Heart right ventricle (tissue), 16 donors: Measurements from ENCODE around the gene MAFB. TPM values are rescaled to one million over a fixed set of nuclear protein-coding genes. Genes with fewer than 3 reads are reported as not detected.
A peak's percentile ranks its signal among the peaks of the same experiment; 100 is the strongest.

Source experiments
- ATAC-seq, 8 donors: fragments of 200-7000 bp; cut with Tn5 transposase; one replicate each; pipeline ENCODE4 v1.9.1; 2020; ENCODE audit warnings: mild to moderate bottlenecking in 8 of 8, moderate library complexity in 8 of 8, moderate number of reproducible peaks in 1 of 8
- DNase-seq, 2 donors: peaks; one replicate each; pipeline ENCODE4 v3.0.0-alpha.2; 2020
- H3K27ac ChIP-seq, 10 donors: fragments of 200-600 bp; sonication (generic) in 2 of 10; one replicate each; pipeline versions ENCODE4 v1.5.0 to v1.8.0; 2020 to 2022; ENCODE audit warnings: mild to moderate bottlenecking in 3 of 10
- H3K27me3 ChIP-seq, 7 donors: fragments of 200-600 bp; one replicate each; pipeline ENCODE4 v1.8.0; 2021 to 2022; ENCODE audit warnings: mild to moderate bottlenecking in 2 of 7
- H3K36me3 ChIP-seq, 9 donors: fragments of 200-600 bp; sonication (generic) in 1 of 9; one replicate each; pipeline versions ENCODE4 v1.5.0 to v1.8.0; 2020 to 2022; ENCODE audit warnings: mild to moderate bottlenecking in 2 of 9
- H3K4me1 ChIP-seq, 9 donors: fragments of 200-600 bp; sonication (generic) in 1 of 9; one replicate each; pipeline versions ENCODE4 v1.5.0 to v1.8.0; 2020 to 2022; ENCODE audit warnings: mild to moderate bottlenecking in 4 of 9
- H3K4me3 ChIP-seq, 10 donors: fragments of 200-600 bp; sonication (generic) in 2 of 10; one replicate each; pipeline versions ENCODE4 v1.5.0 to v1.8.0; 2020 to 2022; ENCODE audit warnings: mild to moderate bottlenecking in 7 of 10, moderate library complexity in 2 of 10
- H3K9me3 ChIP-seq, 11 donors: fragments of 200-600 bp in 10 of 11; sonication (generic) in 2 of 11; one replicate each; pipeline versions ENCODE4 v1.5.0 to v1.8.0; 2013 to 2022; ENCODE audit warnings: mild to moderate bottlenecking in 2 of 11, control low read depth in 1 of 11, moderate library complexity in 1 of 11
- CTCF ChIP-seq, 9 donors: fragments of 200-600 bp; sonication (generic) in 2 of 9; IDR thresholded peaks; one replicate each; pipeline versions ENCODE4 v1.5.0 to v1.8.0; 2021 to 2022; ENCODE audit warnings: antibody characterized with exemption in 9 of 9, mild to moderate bottlenecking in 5 of 9, moderate library complexity in 1 of 9
- WGBS, 2 donors: extraction: QIAGEN DNeasy Blood & Tissue Kit; methylation state at CpG; one replicate each; pipeline ENCODE4 v1.1.7; 2013; ENCODE audit warnings: inconsistent platforms in 1 of 2; 5-methylcytosine and 5-hydroxymethylcytosine counted together
- intact Hi-C, 10 donors: fragments of 100-400 bp; cut with DNase I; formaldehyde crosslinking; loops; one replicate each; pipeline versions ENCODE4 v1.11.1 to v1.14.2; 2022
- polyA plus RNA-seq, 2 donors: library from polyadenylated mRNA; stranded (reverse); fragments of 200-250 nt; gene quantifications; one replicate each; pipeline ENCODE4 v1.2.3, GENCODE V29; 2013
- total RNA-seq, 10 donors: library from RNA; stranded (reverse); fragmentation: NEBNext Ultra II Directional in 3 of 10; extraction: Animal tissue kit (Norgen Biotek cat#: 25700) in 3 of 10; gene quantifications; one replicate each; pipeline versions ENCODE4 v1.2.1 to v1.2.4, GENCODE V29; 2021 to 2023
- donor health status: Arrhythmogenic right ventricular cardiomyopathy.
- donor health status: ischemic (EF 13 %, LVEDD 7.1; RV severe dilation, severe dysfunction).
- donor health status: healthy with polysubstance abuse.
- donor health status: DM: no; HTN: yes; CAD: no.
- donor health status: DM: no; HTN: no; CAD: no.
- donor health status: ischemic (EF 25% LVEDD 6.9; RV normal size, moderate dysfunction).
- donor health status: ischemic (EF 25% LVEDD 5.7; RV mildly dilated, moderate dysfunction).
- donor health status: healthy.
- donor health status: DM: yes; HTN: yes; CAD: no.
- donor health status: Ischemic cardiomyopathy.
- donor health status: ischemic (EF 35%, LVEDD 5.7; RV mildly dilated, moderate dysfunction).
- donor health status: nonischemic (EF 11% LVEDD 7.7; RV severe dilation, severe dysfunction).
- donor health status: DM: yes; HTN: yes; CAD: no.
- donor health status: PGD.
- donor health status: ischemic (EF 29% LVEDD 5.4; RV normal size, mild dysfunction).
- donor health status: nonischemic (EF 23%, LVEDD 6.1; RV moderate dilation, normal function).

MAFB gene
- total and polyA plus RNA-seq, 12 donors: 3.2 to 32.0 (median 5.8) TPM

- H3K9me3 ChIP-seq: no peaks in the 10 kb centered on the region
- no peaks in the 10 kb centered on the region for H3K36me3 ChIP-seq
- no peaks in the 10 kb centered on the region for H3K4me1 ChIP-seq
- WGBS, 2 donors: 96 to 99% methylated on average over 2 of the region's 2 CpGs
- no peak for TF ChIP-seq CTCF (IDR thresholded peaks at IDR 0.05)
- DNase-seq (no peak), ATAC-seq (no peak)
- H3K27me3 ChIP-seq: peaks cover 0 to 13% (median 0%) of the 10 kb centered on the region in 7 donors
- H3K27ac ChIP-seq: no peak overlapping the region
- no peak overlapping the region for H3K4me3 ChIP-seq
- intact Hi-C loops: no loop called here
Observed at GRCh38 chr20:40670253-40670652, 18.8 kb downstream of the MAFB start.

- Histone ChIP-seq H3K9me3 (no peaks in the 10 kb centered on the region), H3K36me3 (no peaks in the 10 kb centered on the region), H3K4me1 (no peaks in the 10 kb centered on the region), H3K4me3 (no peak overlapping the region), H3K27me3 (peaks cover 0 to 12% (median 0%) of the 10 kb centered on the region in 7 donors), H3K27ac (no peak overlapping the region)
- ATAC-seq (peak; percentile 42 to 88 (median 72)), DNase-seq (peak in 1 of 2 donors; percentile 33)
- intact Hi-C loops: no loop called here
- no peak for TF ChIP-seq CTCF (IDR thresholded peaks at IDR 0.05)
- WGBS, 2 donors: 84 to 90% methylated on average over 3 of the region's 3 CpGs
Observed at GRCh38 chr20:40669692-40670091, 19.3 kb downstream of the MAFB start.

- Histone ChIP-seq H3K27ac (no peak overlapping the region), H3K4me1 (no peaks in the 10 kb centered on the region), H3K27me3 (peaks cover 0 to 2% (median 0%) of the 10 kb centered on the region in 7 donors), H3K36me3 (no peaks in the 10 kb centered on the region), H3K9me3 (no peaks in the 10 kb centered on the region), H3K4me3 (no peak overlapping the region)
- WGBS, 2 donors: 81 to 88% methylated on average over 7 of the region's 7 CpGs
- intact Hi-C loops: no loop called here
- DNase-seq (no peak), ATAC-seq (no peak)
- TF ChIP-seq CTCF (IDR thresholded peaks at IDR 0.05): no peak
Observed at GRCh38 chr20:40668449-40669228, 20.4 kb downstream of the MAFB start.

- Histone ChIP-seq H3K27ac (no peak overlapping the region), H3K9me3 (no peaks in the 10 kb centered on the region), H3K27me3 (no peaks in the 10 kb centered on the region), H3K36me3 (no peaks in the 10 kb centered on the region), H3K4me1 (no peaks in the 10 kb centered on the region), H3K4me3 (no peak overlapping the region)
- intact Hi-C loops: no loop called here
- ATAC-seq (no peak), DNase-seq (no peak)
- TF ChIP-seq CTCF (IDR thresholded peaks at IDR 0.05): no peak
- 95 to 96% methylated on average over 3 of the region's 3 CpGs for WGBS, 2 donors
Observed at GRCh38 chr20:40667503-40667902, 21.5 kb downstream of the MAFB start.
